MM.1S (cell line): ENCODE results near the gene TMEM69.
"Not testable (repeated sequence)": the region's sequence is repeated elsewhere in the genome, so short reads cannot be mapped to it uniquely, and the experiment has no call there.

Experiments
- DNase-seq: peaks from one replicate; pipeline ENCODE4 v3.0.0-alpha.2; 2015
- H2AFZ ChIP-seq: fragments of 300-600 bp; sonication (generic); 2 replicates; pipeline ENCODE4 v1.6.0; 2016; ENCODE audit warnings: antibody characterized with exemption, low read length
- H3F3A ChIP-seq: fragments of 300-600 bp; sonication (generic); 2 replicates; pipeline ENCODE4 v1.6.1; 2016; ENCODE audit warnings: mild to moderate bottlenecking, antibody characterized with exemption, low read length, moderate library complexity, mixed read lengths; ENCODE audit not compliant: insufficient read depth
- H3K27ac ChIP-seq: fragments of 300-600 bp; sonication (generic); 2 replicates; pipeline ENCODE4 v1.5.1; 2016; ENCODE audit warnings: mild to moderate bottlenecking, low read length
- H3K27me3 ChIP-seq: fragments of 300-600 bp; sonication (generic); replicated peaks from 2 replicates; pipeline ENCODE4 v1.6.0; 2016; ENCODE audit warnings: low read length; ENCODE audit not compliant: insufficient read depth
- H3K36me3 ChIP-seq: fragments of 300-600 bp; sonication (generic); replicated peaks from 2 replicates; pipeline ENCODE4 v1.6.1; 2016; ENCODE audit warnings: mild to moderate bottlenecking, low read length, mixed read lengths; ENCODE audit not compliant: insufficient read depth
- H3K4me1 ChIP-seq: fragments of 300-600 bp; sonication (generic); 2 replicates; pipeline ENCODE4 v1.6.1; 2016; ENCODE audit warnings: low read length, mixed read lengths
- H3K4me2 ChIP-seq: fragments of 300-600 bp; sonication (generic); 2 replicates; pipeline ENCODE4 v1.6.0; 2016; ENCODE audit warnings: low read depth, low read length
- H3K4me3 ChIP-seq: fragments of 300-600 bp; sonication (generic); 2 replicates; pipeline ENCODE4 v1.5.1; 2016; ENCODE audit warnings: low read length, mixed read lengths
- H3K79me2 ChIP-seq: fragments of 300-600 bp; sonication (generic); 2 replicates; pipeline ENCODE4 v1.6.1; 2016; ENCODE audit warnings: mixed run types, low read length, mixed read lengths
- H3K9ac ChIP-seq: fragments of 300-600 bp; sonication (generic); 2 replicates; pipeline ENCODE4 v1.6.1; 2016; ENCODE audit warnings: low read length, mixed read lengths
- H3K9me2 ChIP-seq: fragments of 300-600 bp; sonication (generic); replicated peaks from 2 replicates; pipeline ENCODE4 v1.6.1; 2016; ENCODE audit warnings: mild to moderate bottlenecking, low read length, mixed read lengths; ENCODE audit not compliant: insufficient read depth
- H3K9me3 ChIP-seq: fragments of 300-600 bp; sonication (generic); replicated peaks from 2 replicates; pipeline ENCODE4 v1.6.1; 2016; ENCODE audit warnings: mild to moderate bottlenecking, low read length, mixed read lengths; ENCODE audit not compliant: insufficient read depth
- H4K20me1 ChIP-seq: fragments of 300-600 bp; sonication (generic); 2 replicates; pipeline ENCODE4 v1.6.1; 2016; ENCODE audit warnings: mild to moderate bottlenecking, low read length, moderate library complexity, mixed read lengths; ENCODE audit not compliant: insufficient read depth
- EZH2 ChIP-seq: fragments of 300-600 bp; sonication (generic); optimal IDR thresholded peaks from 2 replicates; pipeline ENCODE3; 2017; ENCODE audit warnings: low read depth, mild to moderate bottlenecking, antibody characterized with exemption, low read length, mixed read lengths
- EZH2phosphoT487 ChIP-seq: fragments of 300-600 bp; sonication (generic); IDR thresholded peaks from 2 replicates; pipeline ENCODE4 v1.6.1; 2018; ENCODE audit warnings: antibody characterized with exemption, low read length
- TF ChIP-seq, protein P1 (sequence below): fragments of 300-600 bp; sonication (generic); IDR thresholded peaks from 2 replicates; pipeline ENCODE4 v1.5.1; 2016; ENCODE audit warnings: antibody characterized with exemption, low read length, mixed read lengths

Gene TMEM69

DNA sequence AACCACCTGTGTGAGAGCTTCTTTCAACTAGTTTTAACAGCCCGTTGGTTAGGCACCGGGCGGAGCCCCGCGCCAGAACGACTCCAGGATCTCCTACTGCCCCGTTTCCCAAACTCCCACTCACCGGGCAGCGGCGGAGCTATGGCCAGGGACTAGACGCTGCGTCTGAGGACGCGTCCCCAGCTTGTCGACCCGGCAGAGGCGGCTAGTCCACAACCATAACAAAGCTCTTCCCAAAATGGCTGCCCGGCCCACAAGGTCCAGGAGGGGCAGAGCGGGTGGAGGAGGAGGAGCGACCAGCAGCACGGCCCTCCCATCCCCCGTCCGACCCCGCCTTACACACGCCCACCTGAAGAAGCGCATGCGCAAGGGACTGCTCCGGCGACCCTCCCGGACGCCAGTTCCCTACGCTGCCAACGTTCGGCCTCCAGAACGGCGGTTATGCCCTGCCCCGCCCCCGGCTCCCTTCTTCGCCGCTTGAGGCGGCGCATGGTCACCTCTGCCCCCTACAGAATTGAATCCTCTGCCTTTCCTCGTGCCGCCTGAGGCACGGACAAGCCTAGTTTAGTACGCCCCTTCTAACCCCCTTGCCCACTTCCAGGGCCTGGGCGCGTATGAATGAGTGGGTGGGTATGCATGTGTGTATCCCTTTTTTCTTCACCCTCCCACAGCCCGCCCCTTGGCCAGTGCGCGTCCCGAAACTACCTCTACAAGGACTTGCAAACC, 1.5 kb upstream of the TMEM69 start, which contains the start of gene GPBP1L1:
GPBP1L1 (minus strand) TSS at position 246 of the 726 bp plus-strand sequence. CDS start 27,446 bp downstream, outside the sequence.
- H3K27me3 ChIP-seq = no peaks in the 10 kb centered on the region
- H3K9me2 ChIP-seq = no peaks in the 10 kb centered on the region
- peak within 1 kb of the TSS; percentile 91 for H3K4me2 ChIP-seq
- peak within 1 kb of the TSS; percentile 90 for H3K9ac ChIP-seq
- H3K9me3 ChIP-seq = no peaks in the 10 kb centered on the region
- H3K36me3 ChIP-seq = no peaks in the 10 kb centered on the region
- TF ChIP-seq, protein P1, sequence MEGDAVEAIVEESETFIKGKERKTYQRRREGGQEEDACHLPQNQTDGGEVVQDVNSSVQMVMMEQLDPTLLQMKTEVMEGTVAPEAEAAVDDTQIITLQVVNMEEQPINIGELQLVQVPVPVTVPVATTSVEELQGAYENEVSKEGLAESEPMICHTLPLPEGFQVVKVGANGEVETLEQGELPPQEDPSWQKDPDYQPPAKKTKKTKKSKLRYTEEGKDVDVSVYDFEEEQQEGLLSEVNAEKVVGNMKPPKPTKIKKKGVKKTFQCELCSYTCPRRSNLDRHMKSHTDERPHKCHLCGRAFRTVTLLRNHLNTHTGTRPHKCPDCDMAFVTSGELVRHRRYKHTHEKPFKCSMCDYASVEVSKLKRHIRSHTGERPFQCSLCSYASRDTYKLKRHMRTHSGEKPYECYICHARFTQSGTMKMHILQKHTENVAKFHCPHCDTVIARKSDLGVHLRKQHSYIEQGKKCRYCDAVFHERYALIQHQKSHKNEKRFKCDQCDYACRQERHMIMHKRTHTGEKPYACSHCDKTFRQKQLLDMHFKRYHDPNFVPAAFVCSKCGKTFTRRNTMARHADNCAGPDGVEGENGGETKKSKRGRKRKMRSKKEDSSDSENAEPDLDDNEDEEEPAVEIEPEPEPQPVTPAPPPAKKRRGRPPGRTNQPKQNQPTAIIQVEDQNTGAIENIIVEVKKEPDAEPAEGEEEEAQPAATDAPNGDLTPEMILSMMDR = no peak
- TF ChIP-seq EZH2phosphoT487 = no peak
- TF ChIP-seq EZH2 = no peak
- 0 out of 2 replicates have a peak, but pooled peaks cover 3% of the 10 kb centered on the region for H3K4me1 ChIP-seq
- H3F3A ChIP-seq = peaks cover 13% of the 10 kb centered on the region
- H3K4me3 ChIP-seq = peak within 1 kb of the TSS; percentile 99
- peak; percentile 95 for DNase-seq
- peaks cover 4% of the 10 kb centered on the region; the same call in 1 of the 2 replicates for H4K20me1 ChIP-seq
- H3K79me2 ChIP-seq = peaks cover 84% of the 10 kb centered on the region
- peak within 1 kb of the TSS; percentile 91 for H3K27ac ChIP-seq
- H2AFZ ChIP-seq = peak within 1 kb of the TSS; percentile 98

DNA sequence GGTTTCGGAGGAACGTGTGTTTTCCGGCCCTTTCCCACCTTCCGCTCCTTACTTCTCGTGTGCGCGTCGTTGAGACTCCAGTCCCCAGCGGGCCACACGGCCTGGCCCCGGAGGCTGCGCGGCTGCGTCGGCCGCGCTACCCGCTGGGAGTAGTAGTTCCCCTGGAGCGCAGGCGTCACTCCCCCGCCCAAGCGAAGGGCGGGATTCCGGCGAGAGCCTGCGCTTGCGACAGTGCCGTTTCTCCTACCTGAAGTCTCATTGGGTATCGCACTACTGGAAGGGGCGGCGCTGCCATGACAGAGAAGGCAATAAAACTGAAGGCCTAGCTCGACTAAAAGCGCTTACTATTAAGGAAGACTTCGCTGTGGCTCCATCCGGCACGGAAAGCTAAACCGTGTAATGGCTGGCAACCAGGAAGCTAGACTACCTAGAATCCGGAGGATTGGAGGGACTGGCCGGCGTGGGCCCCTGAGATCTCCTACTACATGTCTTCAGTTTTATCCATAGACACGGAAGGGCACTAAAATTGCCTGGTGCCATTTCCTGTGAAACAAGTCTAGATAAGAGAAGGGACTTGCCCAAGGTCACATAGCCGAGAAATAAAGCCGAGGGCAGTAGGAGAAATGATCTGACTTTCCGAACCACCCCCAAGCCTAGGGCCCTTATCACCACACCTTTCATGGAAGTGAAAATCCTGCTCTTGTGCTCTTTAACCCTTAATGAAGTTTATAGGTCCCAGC, 797 bp upstream of the TMEM69 start:
- TF ChIP-seq EZH2 (no peak), EZH2phosphoT487 (no peak)
- TF ChIP-seq, protein P1 = no peak
- DNase-seq = peak; percentile 99
- Histone ChIP-seq H4K20me1 (no peaks in the 10 kb centered on the region), H2AFZ (peak overlapping the region; percentile 89), H3K9me3 (no peaks in the 10 kb centered on the region), H3K4me1 (no peaks in the 10 kb centered on the region), H3K4me3 (peak overlapping the region; percentile 99), H3F3A (peaks cover 13% of the 10 kb centered on the region), H3K27ac (peak overlapping the region; percentile 91), H3K36me3 (no peaks in the 10 kb centered on the region), H3K4me2 (peak overlapping the region; percentile 91), H3K9ac (peak overlapping the region; percentile 90), H3K27me3 (no peaks in the 10 kb centered on the region), H3K9me2 (no peaks in the 10 kb centered on the region), H3K79me2 (peaks cover 82% of the 10 kb centered on the region)

DNA sequence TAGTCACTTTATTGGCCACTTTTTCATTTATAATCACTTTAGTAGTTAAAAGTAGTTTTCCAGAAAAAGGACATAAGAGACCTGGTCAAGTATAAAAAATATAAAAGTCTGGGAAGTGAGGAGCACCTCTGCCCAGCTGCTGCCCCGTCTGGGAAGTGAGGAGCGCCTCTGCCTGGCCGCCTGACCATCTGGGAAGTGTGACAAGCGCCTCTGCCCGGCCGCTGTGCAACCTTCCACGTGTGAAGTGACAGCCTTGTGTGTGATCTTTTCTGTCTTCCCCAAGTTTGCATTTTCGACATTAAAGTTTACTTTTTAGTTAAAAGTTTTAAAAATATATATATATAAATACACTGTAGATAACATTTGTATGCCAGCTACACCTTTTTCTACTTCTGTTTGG, 5.8 kb downstream of the TMEM69 start:
- not testable (repeated sequence) for DNase-seq, H3K9me2 ChIP-seq, H3K9me3 ChIP-seq, H3K4me1 ChIP-seq, H3F3A ChIP-seq, H3K27me3 ChIP-seq, H3K9ac ChIP-seq, H3K27ac ChIP-seq, H4K20me1 ChIP-seq, H3K4me2 ChIP-seq, H3K36me3 ChIP-seq, H2AFZ ChIP-seq, H3K4me3 ChIP-seq
- H3K79me2 ChIP-seq = peaks cover 36% of the 10 kb centered on the region
